ENCODE measurements around the gene KRT12.

The KRT12 gene

DNA sequence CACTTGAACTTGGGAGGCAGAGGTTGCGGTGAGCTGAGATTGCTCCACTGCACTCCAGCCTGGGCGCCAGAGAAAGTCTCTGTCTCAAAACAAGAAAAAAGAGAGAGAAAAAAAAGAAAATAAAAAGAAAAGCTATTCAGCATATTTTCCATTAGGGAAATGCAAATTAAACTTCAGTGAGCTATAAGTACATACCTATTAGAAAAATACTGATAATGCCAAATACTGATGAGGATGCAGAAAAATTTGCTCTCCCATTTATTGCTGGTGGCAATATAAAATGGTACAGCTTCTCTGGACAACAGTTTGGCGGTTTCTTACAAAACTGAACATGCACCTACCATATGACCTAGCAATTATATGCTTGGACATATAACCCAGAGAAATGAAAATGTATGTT, 54.4 kb downstream of the KRT12 start:
- no peak for DNase-seq

All from NCI-H2081 (cell line).